DMS114 treated with DMSO at 0.1 percent for 48 hours (cell line): Measurements from ENCODE around the gene SPATA17.
"Not testable (repeated sequence)": the region's sequence is repeated elsewhere in the genome, so short reads cannot be mapped to it uniquely, and the experiment has no call there.

Source experiments
- DNase-seq: peaks from one replicate; lab custom pipeline; 2025; ENCODE audit not compliant: unreplicated experiment; lab: John Stamatoyannopoulos, UW

SPATA17 gene

DNA sequence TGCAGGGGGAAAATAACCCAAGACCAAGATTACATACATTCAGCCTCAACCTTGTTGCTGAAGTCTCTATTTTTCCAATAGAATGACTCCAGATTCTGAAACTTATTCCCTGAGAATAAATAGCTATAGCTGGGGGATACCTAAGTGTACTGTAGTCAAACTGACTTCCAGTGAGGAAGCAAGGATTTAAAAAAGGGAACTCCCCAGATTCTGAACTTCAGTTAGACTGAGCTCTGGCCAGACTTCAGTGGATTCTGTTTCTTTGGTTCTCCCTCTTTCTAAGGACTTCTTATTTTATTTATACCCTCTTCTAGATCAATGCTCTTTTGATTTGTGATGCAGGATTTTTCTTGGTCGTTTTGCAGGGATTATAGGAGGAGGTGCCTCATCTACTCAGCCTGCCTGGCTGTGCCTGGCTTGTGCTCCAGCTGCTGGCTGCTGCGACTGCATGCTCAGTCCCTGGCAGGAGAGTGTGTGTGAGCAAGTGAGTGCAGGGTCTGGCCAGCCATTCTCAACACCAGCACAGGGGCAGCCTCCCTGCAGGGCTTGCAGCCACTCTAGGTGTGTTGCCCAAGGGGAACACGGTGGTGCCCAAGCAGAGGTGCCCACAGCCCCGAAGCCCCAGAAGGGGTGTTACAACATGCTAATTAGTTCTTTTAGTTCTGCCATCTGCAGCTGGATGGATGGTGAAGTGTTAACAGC is 43.0 kb downstream of the SPATA17 start:
- no peak for DNase-seq

DNA sequence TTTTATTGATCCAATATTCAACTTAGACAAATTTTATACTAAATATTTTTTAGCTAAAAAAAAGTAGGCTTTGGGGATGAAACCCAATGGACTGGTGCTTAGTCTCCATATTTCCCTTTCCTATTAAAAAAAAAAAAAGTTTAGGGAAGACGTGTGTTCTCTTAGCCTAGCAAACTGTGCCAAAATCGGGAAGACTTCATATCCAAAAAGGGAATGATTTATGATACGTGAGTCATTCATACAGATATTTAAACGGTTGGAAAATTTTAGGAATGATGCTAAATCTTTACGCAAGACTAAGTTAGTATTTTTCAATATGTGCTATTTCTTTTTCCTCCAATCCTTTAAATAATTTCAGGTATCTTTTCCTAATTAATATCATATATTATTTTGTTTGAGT is 50.7 kb downstream of the SPATA17 start:
- no peak for DNase-seq

DNA sequence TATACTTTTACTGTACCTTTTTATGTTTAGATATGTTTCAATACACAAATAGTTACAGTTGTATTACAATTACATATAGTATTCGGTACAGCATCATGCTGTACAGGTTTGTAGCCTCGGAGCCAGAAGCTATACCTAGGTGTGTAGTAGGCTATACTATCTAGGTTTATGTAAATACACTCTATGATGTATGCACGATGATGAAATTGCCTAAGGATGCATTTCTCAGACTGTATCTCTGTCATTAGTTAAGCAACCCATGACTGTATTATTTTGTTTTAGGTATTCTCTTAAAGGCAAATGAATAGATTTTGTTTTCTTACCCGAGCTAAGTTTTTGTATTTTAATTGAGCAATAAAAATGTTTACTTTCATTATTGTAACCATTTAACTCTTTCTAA is 56.4 kb downstream of the SPATA17 start:
- DNase-seq = no peak

DNA sequence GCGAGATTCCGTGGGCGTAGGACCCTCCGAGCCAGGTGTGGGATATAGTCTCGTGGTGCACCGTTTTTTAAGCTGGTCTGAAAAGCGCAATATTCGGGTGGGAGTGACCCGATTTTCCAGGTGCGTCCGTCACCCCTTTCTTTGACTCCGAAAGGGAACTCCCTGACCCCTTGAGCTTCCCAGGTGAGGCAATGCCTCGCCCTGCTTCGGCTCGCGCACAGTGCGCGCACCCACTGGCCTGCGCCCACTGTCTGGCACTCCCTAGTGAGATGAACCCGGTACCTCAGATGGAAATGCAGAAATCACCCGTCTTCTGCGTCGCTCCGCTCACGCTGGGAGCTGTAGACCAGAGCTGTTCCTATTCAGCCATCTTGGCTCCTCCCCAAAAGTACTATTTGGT is 65.0 kb downstream of the SPATA17 start:
- DNase-seq = not testable (repeated sequence)

DNA sequence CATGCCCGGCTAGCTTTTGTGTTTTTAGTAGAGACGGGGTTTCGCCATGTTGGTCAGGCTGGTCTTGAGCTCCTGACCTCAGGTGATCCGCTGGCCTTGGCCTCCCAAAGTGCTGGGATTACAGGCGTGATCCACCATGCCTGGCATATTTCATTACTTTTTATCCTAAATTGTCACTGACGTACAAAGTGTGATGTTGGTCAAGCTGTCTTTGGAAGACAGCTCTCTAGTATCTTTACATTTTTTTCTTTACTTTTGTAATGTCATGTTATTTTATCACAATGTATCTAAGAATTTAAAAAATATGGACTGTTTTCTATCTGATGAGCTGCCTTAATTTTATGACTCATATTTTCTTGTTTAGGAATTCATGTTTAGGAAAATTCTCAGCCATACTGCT is 72.2 kb downstream of the SPATA17 start:
- DNase-seq = no peak

DNA sequence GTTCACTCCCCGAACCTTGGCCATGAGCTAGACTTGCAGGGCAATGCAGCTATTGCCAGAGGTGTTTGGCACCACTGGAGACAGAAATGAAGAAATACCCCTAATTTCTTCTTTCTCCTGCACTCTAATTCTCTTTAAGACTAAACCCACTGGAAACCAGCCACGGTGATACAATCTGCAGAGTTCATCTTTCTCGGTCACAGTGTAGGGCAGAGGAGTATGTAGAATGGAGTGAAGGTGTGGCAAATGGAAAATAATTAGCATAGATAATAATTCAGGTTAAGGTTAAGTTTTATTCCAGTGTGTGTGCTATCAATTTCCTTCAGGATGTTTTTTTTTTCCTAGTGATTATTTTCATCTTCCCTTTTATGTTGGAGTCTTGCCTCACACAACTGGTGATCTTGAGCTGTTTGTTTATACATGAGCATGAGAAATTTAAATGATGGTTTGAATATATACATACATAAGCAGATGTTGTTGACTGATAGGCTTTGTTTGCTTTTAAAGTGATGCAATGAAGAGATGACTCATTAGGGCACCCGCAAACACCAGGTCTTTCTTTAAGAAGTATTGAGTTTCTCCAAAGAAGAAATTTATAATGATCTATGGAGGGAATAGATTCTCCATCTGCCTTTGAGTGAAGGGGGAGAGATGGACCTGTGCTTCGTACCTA is 81.9 kb downstream of the SPATA17 start:
- DNase-seq = no peak

DNA sequence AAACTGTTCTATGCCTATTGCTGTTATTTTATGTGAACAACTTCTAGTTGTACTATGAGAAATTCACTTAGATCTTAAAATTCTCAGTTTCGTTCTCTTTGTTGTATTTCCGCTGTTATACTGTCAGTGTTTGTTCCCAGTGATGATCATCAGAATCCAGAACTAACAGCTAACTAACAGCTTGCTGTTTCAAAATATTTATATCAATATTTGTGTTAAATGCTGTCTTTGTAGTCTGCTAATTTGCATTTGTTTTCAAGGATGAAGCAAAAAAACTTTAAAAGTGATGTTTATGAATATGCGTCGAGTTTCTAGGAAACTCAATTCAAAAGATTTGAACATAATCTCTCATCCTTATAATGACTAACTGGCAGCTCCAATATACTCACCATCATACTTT is 84.5 kb downstream of the SPATA17 start:
- DNase-seq = no peak

DNA sequence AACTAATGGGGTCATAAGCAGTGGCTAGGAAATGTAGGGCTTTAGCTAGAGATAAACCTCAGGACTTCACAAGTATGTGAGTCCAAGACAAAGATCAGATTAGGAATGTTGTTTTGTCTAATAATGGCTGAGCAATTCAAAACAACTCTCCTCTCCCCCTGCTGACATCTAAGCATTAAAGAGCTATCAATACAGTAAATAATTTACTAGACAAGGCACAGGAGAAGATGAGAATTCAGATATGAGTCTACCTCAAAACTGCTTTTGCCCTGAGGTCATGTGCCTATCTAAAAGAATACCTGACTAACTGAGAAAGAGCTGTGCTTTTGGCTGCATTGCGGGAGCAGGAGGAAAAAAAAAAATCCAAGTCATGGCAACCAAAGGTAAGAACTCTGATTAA is 86.8 kb downstream of the SPATA17 start:
- no peak for DNase-seq

DNA sequence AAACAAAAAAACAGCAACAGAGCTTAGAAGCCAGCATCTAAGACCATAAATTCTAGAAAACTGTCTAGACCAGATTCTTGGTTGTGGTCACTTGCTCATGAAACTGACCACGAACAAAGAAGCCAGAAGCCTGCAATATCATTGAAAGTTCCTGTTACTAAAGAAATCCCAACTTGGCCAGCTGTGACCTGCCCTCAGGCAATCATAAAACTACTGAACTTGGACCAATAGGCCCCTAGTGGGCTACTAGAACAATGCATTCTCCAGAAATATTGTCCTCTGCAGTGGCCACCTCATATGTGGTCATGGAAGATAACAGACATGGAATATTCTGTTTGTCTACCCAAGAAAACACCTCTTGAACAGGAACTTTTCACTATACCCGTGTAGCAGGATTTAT is 87.7 kb downstream of the SPATA17 start:
- no peak for DNase-seq

DNA sequence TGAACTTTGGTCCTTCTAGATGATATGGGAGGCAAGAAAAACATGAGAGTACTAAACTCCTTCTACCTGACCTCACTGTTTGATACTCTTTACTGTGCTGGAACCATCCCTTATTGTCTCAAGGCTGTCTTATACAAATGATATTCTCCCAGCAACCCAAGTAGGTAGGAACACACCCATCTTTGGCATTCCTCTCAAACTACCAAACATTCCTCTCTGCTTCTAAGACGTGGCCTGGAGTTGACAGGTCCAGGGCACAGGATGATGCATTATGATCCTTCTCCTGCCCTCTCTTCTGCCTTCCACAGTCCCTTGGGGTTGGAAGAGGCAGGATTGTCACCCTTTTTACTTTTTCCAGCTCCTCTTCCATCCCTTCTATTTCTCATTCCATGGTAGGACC is 90.5 kb downstream of the SPATA17 start:
- DNase-seq = no peak

DNA sequence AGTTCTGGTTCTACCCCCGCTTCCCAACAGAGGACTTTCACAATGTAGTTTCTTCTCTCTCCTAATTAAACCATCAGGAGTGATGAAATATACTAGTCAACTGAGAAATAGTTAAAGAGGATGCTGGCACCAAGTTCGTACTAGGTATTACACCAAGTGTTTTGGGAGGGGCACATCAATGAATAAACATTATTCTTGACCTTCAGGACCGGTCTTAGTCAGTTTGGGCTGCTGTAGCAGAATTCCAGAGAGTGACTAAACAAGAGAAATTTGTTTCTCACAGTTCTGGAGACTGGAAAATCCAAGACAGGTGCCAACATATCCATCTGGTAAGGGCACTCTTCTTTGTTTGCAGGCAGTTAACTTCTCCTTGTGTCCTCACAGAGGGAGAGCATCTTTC is 103.8 kb downstream of the SPATA17 start:
- DNase-seq = no peak

DNA sequence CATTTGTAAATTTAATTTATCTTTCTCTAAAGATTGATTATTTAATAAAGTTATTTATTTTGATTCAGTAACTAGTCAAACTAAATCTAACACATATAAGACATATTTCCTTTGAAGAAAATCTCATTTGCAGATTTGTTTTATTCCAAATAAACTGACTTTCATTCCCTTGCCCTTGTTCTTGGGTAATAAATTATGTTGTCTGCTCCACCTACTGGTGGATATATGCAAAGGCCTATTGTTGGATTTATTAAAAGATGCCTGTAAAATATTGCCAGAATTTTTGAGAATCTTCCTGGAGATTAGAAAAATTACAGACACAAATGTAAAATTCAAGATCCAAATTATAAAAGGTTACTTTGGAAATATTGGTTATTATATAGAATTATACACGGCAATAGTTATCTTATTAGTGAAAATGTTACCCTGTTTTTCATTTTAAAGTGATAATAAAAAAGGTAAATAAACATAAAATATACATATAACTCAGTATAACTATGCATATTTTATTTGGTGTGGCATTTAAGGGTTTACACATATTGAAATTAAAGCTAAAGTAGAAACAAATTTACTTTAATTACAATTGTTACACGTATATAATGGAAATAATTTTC is 116.1 kb downstream of the SPATA17 start:
- DNase-seq = peak; percentile 20

DNA sequence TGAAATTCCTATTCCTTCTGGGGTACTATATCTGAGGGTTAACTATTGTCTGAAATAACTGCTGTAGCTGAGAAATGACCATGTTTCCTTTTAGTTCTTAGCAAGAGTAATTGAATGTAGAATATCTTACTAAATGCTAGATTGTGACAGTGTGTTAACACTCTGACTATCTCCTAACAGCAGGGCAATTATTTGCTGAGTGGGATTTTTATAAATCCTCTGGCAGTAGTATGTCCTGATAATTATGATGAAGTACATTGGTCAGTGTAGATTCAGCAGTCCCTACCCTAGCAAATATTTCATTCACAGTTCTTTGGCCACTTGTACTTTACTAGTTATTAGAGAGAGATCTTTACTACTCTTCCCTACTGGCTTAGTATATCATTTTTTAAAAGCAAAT is 138.6 kb downstream of the SPATA17 start:
- DNase-seq = no peak

DNA sequence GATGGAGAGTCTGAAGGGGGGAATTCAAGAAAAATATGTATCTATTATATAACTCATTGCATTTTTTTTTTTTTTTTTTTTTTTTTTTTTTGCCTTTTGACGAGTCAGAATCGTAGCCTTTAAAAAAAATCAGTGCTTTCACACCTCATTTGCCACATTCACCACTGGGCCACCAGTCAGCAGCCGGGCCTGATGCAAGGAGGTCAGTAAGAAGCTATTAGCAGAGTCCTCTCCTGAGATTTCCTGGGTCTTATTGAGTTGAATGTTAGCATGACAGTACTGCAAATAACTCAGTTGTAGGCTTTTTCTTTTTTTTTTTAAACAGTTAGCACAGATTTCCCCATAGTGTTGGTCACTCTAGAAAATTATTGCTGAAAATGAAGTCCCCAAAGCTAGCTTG is 139.8 kb downstream of the SPATA17 start:
- DNase-seq = no peak

DNA sequence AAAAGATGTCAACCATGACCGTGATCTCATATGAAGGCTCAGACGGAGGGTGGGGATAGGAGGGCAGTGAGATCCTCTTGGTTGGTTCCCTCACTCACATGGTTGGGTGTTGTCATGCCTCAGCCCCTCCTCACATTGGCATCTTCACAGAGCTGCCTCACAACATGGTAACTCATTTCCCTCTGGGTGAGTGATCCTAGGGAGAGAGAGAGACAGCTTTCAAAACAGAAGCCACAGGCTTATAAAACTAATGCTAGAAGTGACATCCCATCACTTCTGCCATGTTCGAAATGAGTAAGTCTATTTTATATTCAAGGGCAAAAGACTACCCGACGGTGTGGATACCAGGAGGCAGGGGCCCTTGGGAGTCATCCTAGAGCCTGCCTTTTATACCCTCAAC is 145.5 kb downstream of the SPATA17 start:
- DNase-seq = no peak

DNA sequence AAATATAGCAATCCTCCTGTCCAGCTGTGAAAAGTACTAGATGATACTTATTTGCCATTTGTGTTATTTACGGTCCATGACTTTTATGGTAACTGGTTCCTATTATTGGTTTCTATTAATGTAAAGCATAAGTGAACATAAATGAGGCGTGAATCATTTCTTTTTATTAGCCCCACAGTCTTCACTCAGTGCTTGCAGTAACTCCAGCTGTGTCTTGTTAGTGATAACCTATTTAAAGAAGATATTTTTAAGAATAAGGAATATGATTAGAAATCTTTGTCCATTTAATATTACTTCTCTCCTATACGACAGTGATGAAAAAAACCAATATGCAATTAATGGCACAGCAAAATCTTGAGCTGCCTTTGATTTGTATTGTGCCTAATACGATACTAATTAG is 149.9 kb downstream of the SPATA17 start:
- DNase-seq = no peak

DNA sequence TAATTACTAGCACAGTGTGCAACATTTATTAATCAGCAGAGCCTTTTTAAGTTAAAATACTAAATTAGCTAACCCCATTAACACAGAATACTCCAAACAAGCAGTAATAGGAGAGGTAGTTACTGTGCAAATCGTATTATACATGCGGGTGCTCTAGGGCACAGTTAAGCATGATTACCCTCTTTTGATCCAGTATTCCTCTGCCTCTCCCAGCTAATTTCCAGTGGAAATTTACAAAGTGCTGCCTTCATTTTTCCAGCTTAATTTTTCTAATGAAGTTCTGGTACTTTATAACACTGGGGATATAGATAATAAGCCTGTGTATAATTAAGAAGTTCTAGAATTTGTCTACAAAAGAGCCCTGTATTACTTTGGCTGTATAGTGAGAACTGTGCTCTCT is 159.9 kb downstream of the SPATA17 start:
- DNase-seq = no peak

DNA sequence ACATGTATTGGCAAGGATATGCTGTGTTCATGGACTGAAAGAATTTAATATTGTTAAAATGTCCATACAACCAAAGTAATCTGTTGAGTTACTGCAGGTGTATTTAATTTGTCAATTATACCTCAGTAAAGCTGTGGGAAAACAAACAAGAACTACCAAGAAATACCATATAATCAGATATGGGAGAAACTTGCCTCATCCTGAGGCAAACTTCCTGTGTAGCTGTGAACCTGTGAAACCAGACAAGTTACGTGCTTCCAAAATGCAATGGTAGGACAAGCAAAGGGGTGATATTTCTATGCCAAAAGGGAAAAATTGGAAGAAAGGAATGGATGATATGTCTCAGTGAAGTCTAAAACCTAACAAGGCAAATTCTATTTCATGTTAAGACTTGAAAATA is 174.6 kb downstream of the SPATA17 start:
- no peak for DNase-seq

DNA sequence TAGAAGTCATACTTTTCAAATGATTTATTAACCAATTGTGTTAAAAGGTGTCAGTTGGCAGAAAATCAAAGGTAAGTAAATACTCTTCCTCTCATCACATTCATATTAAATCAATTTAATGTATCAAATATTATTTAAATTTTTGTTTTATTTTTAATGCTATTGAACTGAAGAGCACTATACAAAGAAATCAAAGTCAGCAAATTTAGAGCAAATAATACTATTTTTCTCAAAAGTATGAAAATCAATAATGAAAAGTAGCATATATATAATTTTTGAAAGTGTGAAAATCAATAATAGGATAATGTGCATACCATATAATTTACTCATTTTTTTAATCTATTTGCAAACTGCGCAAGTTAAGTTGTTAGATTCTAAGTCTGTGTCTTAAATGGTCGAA is 181.0 kb downstream of the SPATA17 start:
- no peak for DNase-seq

DNA sequence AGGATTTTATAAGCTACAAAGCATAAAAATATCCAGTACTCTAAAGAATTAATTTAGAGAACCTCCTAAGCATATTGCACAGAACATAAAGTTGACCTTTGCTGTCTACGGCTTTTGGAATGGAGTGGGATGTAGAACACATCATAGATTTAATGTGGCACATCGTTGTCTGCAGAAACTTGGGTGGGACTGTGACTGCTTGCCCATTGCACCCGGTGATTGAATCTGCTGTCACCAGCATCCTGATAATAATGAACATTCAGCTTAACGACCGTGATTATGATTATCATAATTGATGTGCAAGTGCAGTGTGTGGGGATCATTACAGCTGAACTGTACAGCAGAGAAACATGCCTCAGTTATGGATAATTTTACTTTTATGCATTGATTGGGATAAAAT is 181.9 kb downstream of the SPATA17 start:
- no peak for DNase-seq

DNA sequence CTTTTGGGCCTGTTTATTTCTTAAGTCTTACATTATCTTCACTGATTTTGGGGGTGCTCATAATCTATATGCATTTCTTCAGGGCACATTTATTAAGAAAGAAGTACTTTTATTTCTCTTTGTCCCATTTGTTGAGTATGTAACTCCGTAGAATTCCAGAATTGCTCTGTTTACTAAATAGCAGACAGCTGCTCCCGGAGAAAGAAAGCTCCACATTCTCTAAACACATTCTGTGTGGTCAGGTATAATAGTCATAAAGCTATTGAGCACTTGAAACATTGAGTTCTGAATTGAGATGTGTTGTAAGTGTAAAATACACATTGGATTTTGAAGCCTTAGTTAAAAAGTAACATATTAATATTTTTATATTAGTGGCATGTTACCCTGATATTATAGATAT is 206.5 kb downstream of the SPATA17 start:
- no peak for DNase-seq

DNA sequence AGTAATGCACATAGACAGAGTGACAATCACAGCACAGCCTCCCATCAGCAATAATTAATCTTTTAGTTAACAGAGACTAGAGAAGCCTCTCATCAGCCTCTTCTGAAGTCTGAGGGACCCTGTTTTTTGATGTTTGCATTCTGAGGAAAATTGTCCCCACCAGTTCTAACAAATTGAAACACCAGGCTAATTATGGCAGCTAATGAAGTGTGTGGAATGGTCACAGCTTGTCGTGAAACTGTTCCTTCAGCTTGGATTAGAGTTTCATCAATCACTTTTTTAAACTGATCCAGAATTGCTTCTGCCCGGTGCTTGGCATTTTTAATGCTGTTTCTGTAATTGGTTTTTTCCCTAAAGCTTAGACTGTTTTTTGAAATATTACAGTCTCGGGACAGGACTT is 208.0 kb downstream of the SPATA17 start:
- no peak for DNase-seq

DNA sequence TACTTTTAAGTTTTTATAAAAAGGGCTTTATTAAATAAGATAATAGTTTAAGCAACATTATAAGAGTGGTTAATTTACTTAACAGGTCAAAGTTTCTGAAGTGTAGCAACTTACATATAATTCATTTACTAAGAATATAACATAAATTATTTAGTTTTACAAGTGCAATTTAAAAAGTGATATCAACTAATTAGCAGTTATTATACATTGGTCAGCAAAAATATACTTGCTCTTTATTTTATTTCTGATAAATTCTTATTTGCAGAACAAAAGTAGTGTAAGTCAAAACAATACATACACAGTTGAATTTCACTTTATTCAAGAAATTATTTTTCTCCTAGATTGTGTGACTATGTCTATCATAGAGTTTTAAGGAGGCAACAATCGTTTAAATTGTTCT is 215.6 kb downstream of the SPATA17 start:
- no peak for DNase-seq
